H1 (cell line): ENCODE data around the gene PXK.

Experiments used
- BCL11A ChIP-seq, 2 experiments: IDR thresholded peaks; one replicate each; pipeline ENCODE4 v1.6.1; 2011; ENCODE audit warnings: low read depth in 2 of 2, low read length in 2 of 2, mild to moderate bottlenecking in 2 of 2
- JUND ChIP-seq: IDR thresholded peaks from 2 replicates; pipeline ENCODE4 v1.6.1; 2011; ENCODE audit warnings: mild to moderate bottlenecking, improper control_type of control experiment, low read length
- KDM5A ChIP-seq: fragments of 200-600 bp; IDR thresholded peaks from 2 replicates; pipeline ENCODE4 v1.7.1; 2012; ENCODE audit warnings: mild to moderate bottlenecking, low read length, inconsistent platforms, mixed read lengths
- NANOG ChIP-seq: IDR thresholded peaks from 2 replicates; pipeline ENCODE4 v1.6.1; 2011; ENCODE audit warnings: low read length, low read depth, mild to moderate bottlenecking, inconsistent platforms; ENCODE audit not compliant: insufficient read depth, poor library complexity, severe bottlenecking
- POLR2AphosphoS5 ChIP-seq: IDR thresholded peaks from 2 replicates; pipeline ENCODE4 v1.6.1; 2011; ENCODE audit warnings: low read depth, low read length
- RFX5 ChIP-seq: IDR thresholded peaks from 2 replicates; pipeline ENCODE4 v1.6.1; 2011; ENCODE audit warnings: low read depth, low read length, improper control_type of control experiment, borderline replicate concordance
- SP1 ChIP-seq: IDR thresholded peaks from 2 replicates; pipeline ENCODE4 v1.6.1; 2011; ENCODE audit warnings: low read depth, low read length
- SP2 ChIP-seq: IDR thresholded peaks from 2 replicates; pipeline ENCODE4 v1.6.1; 2012; ENCODE audit warnings: mild to moderate bottlenecking, low read length, inconsistent platforms
- SRF ChIP-seq: IDR thresholded peaks from 2 replicates; pipeline ENCODE4 v1.6.1; 2011; ENCODE audit warnings: mild to moderate bottlenecking, low read depth, low read length, moderate library complexity
- TBP ChIP-seq: IDR thresholded peaks from 2 replicates; pipeline ENCODE4 v1.6.1; 2011; ENCODE audit warnings: low read depth, low read length, improper control_type of control experiment
- TF ChIP-seq, protein P1 (sequence below), 3 experiments: IDR thresholded peaks; 1 replicate in 2 of 3; 2 replicates in 1 of 3; pipeline versions ENCODE4 v1.5.1 to v1.6.1; 2011; ENCODE audit warnings: low read length in 3 of 3, mild to moderate bottlenecking in 3 of 3, inconsistent platforms in 2 of 3, low read depth in 1 of 3, moderate library complexity in 1 of 3; ENCODE audit not compliant: insufficient read depth in 1 of 3; ENCODE audit errors: control extremely low read depth in 1 of 3

DNA sequence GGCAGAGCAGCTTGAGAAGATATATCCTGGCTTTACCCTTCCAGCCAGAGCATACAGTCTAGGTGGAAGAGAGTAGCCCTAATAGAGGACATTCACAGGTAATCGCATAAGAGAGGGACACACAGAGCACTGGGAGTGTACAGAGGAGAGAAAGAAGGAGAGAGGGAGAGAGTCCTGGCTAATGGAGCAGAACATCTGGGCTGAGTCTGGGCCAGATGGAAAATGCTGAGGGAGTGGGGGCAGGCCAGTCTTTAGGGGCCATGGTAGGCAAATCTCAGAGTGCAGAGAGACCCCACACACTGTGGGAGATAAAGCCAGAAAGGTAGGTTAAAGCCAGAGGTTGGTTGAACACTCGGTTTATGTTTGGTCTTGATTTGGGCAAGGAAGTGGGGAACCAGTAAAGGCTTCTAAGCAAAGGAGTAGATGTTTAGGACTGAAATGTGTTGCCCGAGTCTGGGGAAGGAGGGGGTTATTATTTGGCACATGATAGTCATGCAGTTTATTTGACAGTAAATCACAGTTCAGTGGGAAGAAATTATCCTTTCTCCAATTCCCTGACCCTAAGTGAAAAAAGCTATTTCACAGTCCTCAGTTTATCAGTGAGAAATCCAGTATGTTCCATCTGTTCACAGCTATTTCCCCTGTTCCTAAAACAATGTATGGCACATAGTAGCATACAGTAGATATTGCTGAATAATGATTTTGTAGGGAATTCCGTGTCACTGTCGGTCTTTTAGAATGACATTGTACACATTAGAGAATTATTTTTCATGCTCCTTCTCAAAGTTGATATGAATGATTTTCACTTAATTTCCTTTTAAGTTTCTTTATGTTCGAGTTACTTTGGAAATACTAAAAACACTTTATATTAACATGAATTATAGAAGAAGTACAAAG, 55.2 kb downstream of the PXK start:
- TF ChIP-seq POLR2AphosphoS5 (no peak), SP2 (no peak), RFX5 (no peak), JUND (no peak), BCL11A (IDR thresholded peaks at IDR 0.05; ENCODE audit: low read depth in 2 of 2, low read length in 2 of 2) (no peak), KDM5A (no peak), SRF (no peak), NANOG (no peak), SP1 (no peak), TBP (no peak)
- TF ChIP-seq, protein P1, sequence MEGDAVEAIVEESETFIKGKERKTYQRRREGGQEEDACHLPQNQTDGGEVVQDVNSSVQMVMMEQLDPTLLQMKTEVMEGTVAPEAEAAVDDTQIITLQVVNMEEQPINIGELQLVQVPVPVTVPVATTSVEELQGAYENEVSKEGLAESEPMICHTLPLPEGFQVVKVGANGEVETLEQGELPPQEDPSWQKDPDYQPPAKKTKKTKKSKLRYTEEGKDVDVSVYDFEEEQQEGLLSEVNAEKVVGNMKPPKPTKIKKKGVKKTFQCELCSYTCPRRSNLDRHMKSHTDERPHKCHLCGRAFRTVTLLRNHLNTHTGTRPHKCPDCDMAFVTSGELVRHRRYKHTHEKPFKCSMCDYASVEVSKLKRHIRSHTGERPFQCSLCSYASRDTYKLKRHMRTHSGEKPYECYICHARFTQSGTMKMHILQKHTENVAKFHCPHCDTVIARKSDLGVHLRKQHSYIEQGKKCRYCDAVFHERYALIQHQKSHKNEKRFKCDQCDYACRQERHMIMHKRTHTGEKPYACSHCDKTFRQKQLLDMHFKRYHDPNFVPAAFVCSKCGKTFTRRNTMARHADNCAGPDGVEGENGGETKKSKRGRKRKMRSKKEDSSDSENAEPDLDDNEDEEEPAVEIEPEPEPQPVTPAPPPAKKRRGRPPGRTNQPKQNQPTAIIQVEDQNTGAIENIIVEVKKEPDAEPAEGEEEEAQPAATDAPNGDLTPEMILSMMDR (IDR thresholded peaks at IDR 0.05; ENCODE audit: control extremely low read depth in 1 of 3, insufficient read depth in 1 of 3, low read depth in 1 of 3, low read length in 3 of 3) = no peak
